Small intestine (tissue), 7 donors: ENCODE measurements around the gene KCND3. TPM values are rescaled to one million over a fixed set of nuclear protein-coding genes. Genes with fewer than 3 reads are reported as not detected.

Source experiments
- DNase-seq, 2 donors: peaks; one replicate each; pipeline versions ENCODE4 v3.0.0 to v3.0.0-alpha.2; 2013
- FAIRE-seq: peaks from 2 replicates; lab custom pipeline; 2012; peaks lifted over from hg19 to GRCh38; lab: Jason Lieb, UNC
- H3K27ac ChIP-seq, 3 donors: one replicate each; pipeline ENCODE4 v1.5.1; 2013; ENCODE audit warnings: low read length in 2 of 3, mild to moderate bottlenecking in 2 of 3, control low read depth in 1 of 3, inconsistent platforms in 1 of 3, low read depth in 1 of 3, moderate library complexity in 1 of 3
- H3K27me3 ChIP-seq, 3 donors: one replicate each; pipeline ENCODE4 v1.6.1; 2013; ENCODE audit warnings: low read length in 3 of 3, inconsistent platforms in 1 of 3; ENCODE audit not compliant: control insufficient read depth in 3 of 3, insufficient read depth in 3 of 3
- H3K36me3 ChIP-seq, 3 donors: one replicate each; pipeline ENCODE4 v1.6.1; 2013; ENCODE audit warnings: low read length in 3 of 3, inconsistent platforms in 1 of 3, low read depth in 1 of 3, mild to moderate bottlenecking in 1 of 3, moderate library complexity in 1 of 3; ENCODE audit not compliant: control insufficient read depth in 3 of 3, insufficient read depth in 2 of 3
- H3K4me1 ChIP-seq, 3 donors: one replicate each; pipeline ENCODE4 v1.6.1; 2013; ENCODE audit warnings: low read length in 2 of 3, inconsistent platforms in 1 of 3, low read depth in 1 of 3, mild to moderate bottlenecking in 1 of 3, moderate library complexity in 1 of 3; ENCODE audit not compliant: control insufficient read depth in 3 of 3, insufficient read depth in 2 of 3
- H3K4me3 ChIP-seq, 3 donors: one replicate each; pipeline ENCODE4 v1.5.1; 2013; ENCODE audit warnings: low read length in 3 of 3, control low read depth in 1 of 3, inconsistent platforms in 1 of 3, low read depth in 1 of 3, mild to moderate bottlenecking in 1 of 3, moderate library complexity in 1 of 3
- H3K9me3 ChIP-seq, 2 donors: one replicate each; pipeline ENCODE4 v1.6.1; 2013; ENCODE audit warnings: low read depth in 1 of 2, low read length in 1 of 2; ENCODE audit not compliant: control insufficient read depth in 2 of 2, insufficient read depth in 1 of 2
- WGBS, 3 donors: extraction: QIAGEN DNeasy Blood & Tissue Kit; methylation state at CpG; one replicate each; pipeline ENCODE4 v1.1.7; 2013; 5-methylcytosine and 5-hydroxymethylcytosine counted together
- polyA plus RNA-seq, 4 donors: library from polyadenylated mRNA; stranded (reverse) in 3 of 4; unstranded in 1 of 4; fragments of 200-250 nt in 3 of 4; fragments of 120-200 nt in 1 of 4; gene quantifications; one replicate each; pipeline versions ENCODE4 v1.2.1 to v1.2.3, GENCODE V29; 2013
- donor health status: healthy with polysubstance abuse.
- donor health status: control.
- donor health status: control.
- donor health status: Bipolar disorder and iron deficiency.
- donor health status: healthy.

Gene KCND3
- polyA plus RNA-seq, 4 donors = 0.27 to 1.8 (median 0.86) TPM; not detected in 1

GRCh38 chr1:111983500-111983899, 6.0 kb downstream of the KCND3 start:
- Histone ChIP-seq H3K4me3 (no peak overlapping the region), H3K4me1 (no peaks in the 10 kb centered on the region), H3K9me3 (no peaks in the 10 kb centered on the region), H3K36me3 (no peaks in the 10 kb centered on the region), H3K27me3 (peaks cover 4 to 21% (median 5%) of the 10 kb centered on the region in 3 donors), H3K27ac (no peak overlapping the region)
- DNase-seq (no peak), FAIRE-seq (no peak)
- WGBS, 3 donors = 81 to 86% (median 84%) methylated on average over 8 of the region's 8 CpGs

GRCh38 chr1:111982428-111982827, 7.0 kb downstream of the KCND3 start:
- H3K27ac ChIP-seq = no peak overlapping the region
- FAIRE-seq (no peak), DNase-seq (no peak)
- H3K4me1 ChIP-seq = no peaks in the 10 kb centered on the region
- H3K36me3 ChIP-seq = no peaks in the 10 kb centered on the region
- H3K27me3 ChIP-seq = peaks cover 0 to 14% (median 0%) of the 10 kb centered on the region in 3 donors
- H3K9me3 ChIP-seq = no peaks in the 10 kb centered on the region
- H3K4me3 ChIP-seq = no peak overlapping the region
- 96 to 97% (median 96%) methylated on average over 28 of the region's 28 CpGs for WGBS, 3 donors

DNA sequence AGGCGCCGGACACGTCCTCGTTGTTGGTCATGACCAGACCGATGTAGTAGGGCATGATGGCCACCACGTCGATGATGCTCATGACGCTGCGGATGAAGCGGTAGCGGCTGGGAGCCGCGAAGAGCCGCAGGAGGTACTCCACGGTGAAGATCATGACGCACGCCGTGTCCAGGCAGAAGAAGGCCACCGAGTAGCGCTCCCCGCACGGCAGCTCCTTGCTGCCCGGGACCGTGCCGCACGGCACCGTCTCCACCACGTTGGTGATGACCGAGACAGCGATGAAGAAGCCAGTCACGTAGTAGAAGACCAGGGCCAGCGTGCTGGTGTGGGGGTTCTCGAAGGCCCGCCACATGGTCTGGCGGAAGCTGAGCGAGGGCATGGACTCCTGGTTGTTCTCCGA, 7.6 kb downstream of the KCND3 start:
- H3K27me3 ChIP-seq = peaks cover 0 to 10% (median 0%) of the 10 kb centered on the region in 3 donors
- H3K4me1 ChIP-seq = no peaks in the 10 kb centered on the region
- H3K36me3 ChIP-seq = no peaks in the 10 kb centered on the region
- WGBS, 3 donors = 96 to 97% (median 96%) methylated on average over 37 of the region's 37 CpGs
- no peak overlapping the region for H3K27ac ChIP-seq
- no peak for FAIRE-seq
- DNase-seq = no peak
- H3K4me3 ChIP-seq = no peak overlapping the region
- no peaks in the 10 kb centered on the region for H3K9me3 ChIP-seq

- 60 to 76% (median 73%) methylated on average over 7 of the region's 7 CpGs for WGBS, 3 donors
- no peak overlapping the region for H3K27ac ChIP-seq
- no peak for FAIRE-seq
- no peaks in the 10 kb centered on the region for H3K4me1 ChIP-seq
- DNase-seq = no peak
- no peak overlapping the region for H3K4me3 ChIP-seq
- peaks cover 0 to 10% (median 0%) of the 10 kb centered on the region in 3 donors for H3K27me3 ChIP-seq
- no peaks in the 10 kb centered on the region for H3K36me3 ChIP-seq
- H3K9me3 ChIP-seq = no peaks in the 10 kb centered on the region
Measured at GRCh38 chr1:111981090-111981489, 8.4 kb downstream of the KCND3 start.

DNA sequence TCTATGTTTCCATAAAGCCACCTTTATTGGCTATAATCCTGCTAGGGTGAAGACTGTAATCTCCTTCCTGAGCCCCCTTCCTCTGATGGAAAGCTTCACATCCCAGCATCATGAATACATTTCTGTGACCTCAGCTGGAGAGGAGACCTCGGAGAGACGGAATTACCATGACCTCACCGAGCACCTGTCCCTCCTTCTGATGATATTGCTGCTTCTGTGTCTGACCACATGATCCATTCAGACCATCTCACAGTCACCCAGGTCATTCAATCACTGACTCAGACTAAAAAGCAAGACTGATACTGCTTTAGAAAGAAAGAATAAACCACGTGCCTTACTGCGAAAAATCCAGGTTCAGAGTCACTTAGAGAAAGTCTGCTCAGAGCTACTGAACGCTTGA, 8.8 kb downstream of the KCND3 start:
- FAIRE-seq = no peak

DNA sequence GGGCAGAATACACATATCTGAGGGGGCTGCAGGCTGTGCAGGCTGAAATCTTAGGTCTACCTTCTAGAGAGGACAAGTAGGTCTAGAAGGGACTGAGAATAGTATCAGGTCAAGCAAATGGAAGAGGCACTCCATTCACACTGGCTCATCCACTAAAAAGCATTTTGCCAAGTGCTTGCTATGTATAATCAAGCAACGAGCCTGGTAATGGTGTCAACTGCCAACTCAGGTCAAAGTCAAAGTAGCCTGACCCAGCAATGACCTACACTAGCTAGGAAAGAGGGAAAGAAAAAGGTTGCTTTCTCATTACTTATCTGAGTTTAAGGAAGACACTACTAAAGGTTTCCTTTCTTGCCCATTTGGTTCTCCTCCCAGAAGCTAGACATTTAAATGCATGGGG, 10.8 kb downstream of the KCND3 start:
- FAIRE-seq (no peak), DNase-seq (no peak)
- 4 to 29% (median 5%) methylated on average over 1 of the region's 1 CpG for WGBS, 3 donors
- no peaks in the 10 kb centered on the region for H3K4me1 ChIP-seq
- no peaks in the 10 kb centered on the region for H3K36me3 ChIP-seq
- H3K9me3 ChIP-seq = no peaks in the 10 kb centered on the region
- peaks cover 0 to 15% (median 0%) of the 10 kb centered on the region in 3 donors for H3K27me3 ChIP-seq
- H3K4me3 ChIP-seq = no peak overlapping the region
- H3K27ac ChIP-seq = no peak overlapping the region

More for the DNA sequence above, 8.8 kb downstream of the KCND3 start:
- peaks cover 0 to 12% (median 0%) of the 10 kb centered on the region in 3 donors for H3K27me3 ChIP-seq
- H3K4me1 ChIP-seq = no peaks in the 10 kb centered on the region
- no peak overlapping the region for H3K4me3 ChIP-seq
- WGBS, 3 donors = 79 to 84% (median 79%) methylated on average over 6 of the region's 6 CpGs
- DNase-seq = no peak
- H3K36me3 ChIP-seq = no peaks in the 10 kb centered on the region
- no peak overlapping the region for H3K27ac ChIP-seq
- no peaks in the 10 kb centered on the region for H3K9me3 ChIP-seq

DNA sequence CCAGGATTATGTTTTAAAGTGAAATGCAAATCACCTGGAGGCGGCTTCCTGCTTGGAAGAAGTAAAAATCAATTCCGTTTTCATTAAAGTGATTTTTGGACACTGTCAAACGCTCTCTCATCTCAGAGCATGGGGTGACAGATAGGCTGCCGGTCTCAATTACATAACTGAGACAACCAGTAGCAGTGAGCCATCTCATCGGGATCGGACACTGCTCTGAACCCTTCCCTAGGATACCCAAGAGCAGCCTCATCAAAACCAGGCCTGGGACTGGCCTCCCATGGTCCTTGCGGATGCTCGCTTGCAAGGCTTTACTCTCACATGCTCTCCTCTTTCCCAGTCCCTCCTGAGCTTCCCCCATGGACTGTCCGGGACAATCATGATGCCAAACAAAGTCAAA, 12.1 kb downstream of the KCND3 start:
- FAIRE-seq (no peak), DNase-seq (no peak)
- H3K4me3 ChIP-seq = no peak overlapping the region
- 63 to 67% (median 65%) methylated on average over 9 of the region's 9 CpGs for WGBS, 3 donors
- no peaks in the 10 kb centered on the region for H3K9me3 ChIP-seq
- H3K4me1 ChIP-seq = no peaks in the 10 kb centered on the region
- no peaks in the 10 kb centered on the region for H3K36me3 ChIP-seq
- peaks cover 0 to 15% (median 0%) of the 10 kb centered on the region in 3 donors for H3K27me3 ChIP-seq
- H3K27ac ChIP-seq = no peak overlapping the region

- DNase-seq (no peak), FAIRE-seq (no peak)
- Histone ChIP-seq H3K9me3 (no peaks in the 10 kb centered on the region), H3K4me3 (no peak overlapping the region), H3K27ac (no peak overlapping the region), H3K36me3 (no peaks in the 10 kb centered on the region), H3K4me1 (no peaks in the 10 kb centered on the region), H3K27me3 (peaks cover 0 to 15% (median 0%) of the 10 kb centered on the region in 3 donors)
- WGBS, 3 donors = 12 to 38% (median 27%) methylated on average over 3 of the region's 3 CpGs
Measured at GRCh38 chr1:111976842-111977241, 12.6 kb downstream of the KCND3 start.

- no peaks in the 10 kb centered on the region for H3K9me3 ChIP-seq
- no peak overlapping the region for H3K27ac ChIP-seq
- H3K4me3 ChIP-seq = no peak overlapping the region
- peaks cover 0 to 15% (median 0%) of the 10 kb centered on the region in 3 donors for H3K27me3 ChIP-seq
- DNase-seq (no peak), FAIRE-seq (no peak)
- no peaks in the 10 kb centered on the region for H3K4me1 ChIP-seq
- no peaks in the 10 kb centered on the region for H3K36me3 ChIP-seq
- WGBS, 3 donors = 27 to 52% (median 35%) methylated on average over 5 of the region's 5 CpGs
Measured at GRCh38 chr1:111976332-111976731, 13.1 kb downstream of the KCND3 start.
